Glomerular visceral epithelial cell (primary cell): ENCODE data around the gene PCDHGA4.
"Not testable (repeated sequence)": the region's sequence is repeated elsewhere in the genome, so short reads cannot be mapped to it uniquely, and the experiment has no call there.

Experiments used
- DNase-seq: peaks from one replicate; pipeline ENCODE4 v3.0.0-alpha.2; 2016; ENCODE audit errors: extremely low spot score

PCDHGA4 gene

GRCh38 chr5:141349917-141350619 lies 4.8 kb upstream of the PCDHGA4 start, which contains the start of gene PCDHGB1:
TSS of gene PCDHGB1 (plus strand) at chr5:141350099. CDS start at chr5:141350261, 162 bp downstream.
- peak; percentile 59 for DNase-seq

- DNase-seq: no peak
Observed at GRCh38 chr5:141351591-141351990, 3.2 kb upstream of the PCDHGA4 start.

- no peak for DNase-seq
Observed at GRCh38 chr5:141355641-141356040, 820 bp downstream of the PCDHGA4 start.

GRCh38 chr5:141356133-141356532 lies 1.3 kb downstream of the PCDHGA4 start:
- DNase-seq: no peak

- DNase-seq: no peak
Observed at GRCh38 chr5:141356950-141357349, 2.1 kb downstream of the PCDHGA4 start.

GRCh38 chr5:141359790-141360426 lies 5.1 kb downstream of the PCDHGA4 start, which contains the start of gene PCDHGB2:
TSS of gene PCDHGB2 (plus strand) at chr5:141359994. CDS start at chr5:141360136, 142 bp downstream.
- no peak for DNase-seq

- no peak for DNase-seq
Observed at GRCh38 chr5:141360685-141361084, 5.9 kb downstream of the PCDHGA4 start.

GRCh38 chr5:141362719-141363118 lies 7.9 kb downstream of the PCDHGA4 start:
- no peak for DNase-seq

- no peak for DNase-seq
Observed at GRCh38 chr5:141363952-141364660, 9.3 kb downstream of the PCDHGA4 start, which contains the start of gene PCDHGA5. TSS of gene PCDHGA5 (plus strand) at chr5:141364162. CDS start at chr5:141364331, 169 bp downstream.

- DNase-seq: no peak
Observed at GRCh38 chr5:141366016-141366896, 11.4 kb downstream of the PCDHGA4 start.

- no peak for DNase-seq
Observed at GRCh38 chr5:141369994-141370848, 15.4 kb downstream of the PCDHGA4 start, which contains the start of gene PCDHGB3. TSS of gene PCDHGB3 (plus strand) at chr5:141370242. CDS start at chr5:141370395, 153 bp downstream.

- DNase-seq: no peak
Observed at GRCh38 chr5:141371572-141372475, 17.0 kb downstream of the PCDHGA4 start.

- no peak for DNase-seq
Observed at GRCh38 chr5:141373673-141374317, 19.0 kb downstream of the PCDHGA4 start, which contains the start of gene PCDHGA6. TSS of gene PCDHGA6 (plus strand) at chr5:141373891. CDS start at chr5:141374084, 193 bp downstream.

- no peak for DNase-seq
Observed at GRCh38 chr5:141374627-141375026, 19.8 kb downstream of the PCDHGA4 start.

- not testable (repeated sequence) for DNase-seq
Observed at GRCh38 chr5:141375444-141376155, 20.8 kb downstream of the PCDHGA4 start.

- DNase-seq: no peak
Observed at GRCh38 chr5:141382469-141383294, 27.9 kb downstream of the PCDHGA4 start, which contains the start of gene PCDHGA7. TSS of gene PCDHGA7 (plus strand) at chr5:141382742. CDS start at chr5:141382900, 158 bp downstream.

- DNase-seq: no peak
Observed at GRCh38 chr5:141383345-141383744, 28.5 kb downstream of the PCDHGA4 start.
